HG03159 (cell line): ENCODE results near the gene RILPL1.
"Not testable (repeated sequence)": the region's sequence is repeated elsewhere in the genome, so short reads cannot be mapped to it uniquely, and the experiment has no call there.

Experiments used
- ATAC-seq: cut with Tn5 transposase; IDR thresholded peaks from one replicate; pipeline ENCODE4 v1.9.1; 2021; ENCODE audit warnings: mild to moderate bottlenecking, moderate library complexity; ENCODE audit not compliant: unreplicated experiment

Gene RILPL1

GRCh38 chr12:123435636-123436016 lies 97.9 kb downstream of the RILPL1 start:
- ATAC-seq: no peak

DNA sequence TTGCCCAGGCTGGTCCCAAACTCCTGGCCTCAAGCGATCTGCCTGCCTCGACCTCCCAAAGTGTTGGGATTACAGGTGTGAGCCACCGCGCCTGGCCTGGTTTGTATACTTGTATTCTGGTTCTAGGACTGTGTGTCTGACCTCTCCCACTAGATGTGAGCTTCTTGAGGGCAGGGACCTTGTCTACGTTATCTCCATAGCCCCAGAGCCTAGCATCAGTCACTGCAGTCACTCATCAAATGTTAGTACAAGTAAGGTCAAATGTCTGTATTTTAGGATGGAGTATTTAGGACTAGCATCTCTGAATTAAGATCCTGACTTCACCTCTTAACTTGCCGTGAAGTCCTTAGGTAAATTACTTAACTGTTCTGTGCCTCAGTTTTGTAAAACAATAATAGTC lies 99.9 kb downstream of the RILPL1 start:
- no peak for ATAC-seq

- not testable (repeated sequence) for ATAC-seq
Observed at GRCh38 chr12:123431951-123432817, 101.3 kb downstream of the RILPL1 start.

- ATAC-seq: not testable (repeated sequence)
Observed at GRCh38 chr12:123429101-123429500, 104.4 kb downstream of the RILPL1 start.

DNA sequence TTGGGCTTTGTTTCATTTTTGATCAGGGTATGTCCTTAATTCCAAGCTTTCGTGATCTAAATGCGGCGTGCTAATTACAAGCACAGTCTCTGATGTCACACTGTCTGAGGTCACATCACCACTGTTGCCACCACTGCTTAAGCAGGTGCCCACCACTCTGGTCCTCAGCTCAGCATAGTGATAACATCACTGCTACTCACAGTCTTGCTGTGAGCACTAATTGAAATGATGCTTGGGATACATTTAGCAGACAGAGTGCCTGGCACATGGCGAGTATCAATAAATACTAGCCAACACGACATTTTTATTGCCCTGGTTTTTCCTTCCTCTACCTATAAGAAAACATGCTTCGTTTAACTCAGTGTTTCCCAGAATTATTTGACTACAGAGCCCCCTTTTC lies 104.9 kb downstream of the RILPL1 start:
- ATAC-seq: no peak

DNA sequence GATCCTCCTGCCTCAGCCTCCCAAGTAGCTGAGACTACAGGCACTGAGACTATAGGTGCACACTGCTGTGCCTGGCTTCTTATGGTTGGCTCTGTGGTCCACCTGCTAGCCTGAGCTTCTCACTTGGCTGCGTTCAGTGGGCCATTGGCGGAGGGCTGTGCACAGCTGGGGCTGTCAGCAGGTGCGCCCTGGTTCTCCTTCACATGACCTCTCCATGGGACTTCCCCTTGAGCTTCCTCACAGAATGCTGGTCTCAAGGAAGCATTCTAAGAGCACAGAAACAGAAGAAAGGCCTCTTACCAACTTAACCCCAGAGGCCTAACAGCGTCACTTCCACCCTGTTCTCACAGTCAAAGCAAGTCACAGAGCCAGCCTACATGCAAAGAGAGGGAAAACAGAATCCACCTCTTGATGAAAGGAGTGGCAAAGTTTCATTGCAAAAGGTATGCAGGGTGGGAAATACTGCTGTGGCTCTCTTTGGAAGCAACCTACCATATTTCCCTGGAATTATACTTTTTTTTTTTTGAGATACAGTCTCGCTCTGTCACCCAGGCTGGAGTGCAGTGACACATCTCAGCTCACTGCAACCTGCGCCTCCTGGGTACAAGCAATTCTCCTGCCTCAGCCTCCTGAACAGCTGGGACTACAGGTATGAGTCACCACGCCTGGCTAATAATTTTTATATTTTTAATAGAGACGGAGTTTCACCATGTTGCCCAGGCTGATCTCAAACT lies 106.3 kb downstream of the RILPL1 start:
- ATAC-seq: peak; percentile 88

DNA sequence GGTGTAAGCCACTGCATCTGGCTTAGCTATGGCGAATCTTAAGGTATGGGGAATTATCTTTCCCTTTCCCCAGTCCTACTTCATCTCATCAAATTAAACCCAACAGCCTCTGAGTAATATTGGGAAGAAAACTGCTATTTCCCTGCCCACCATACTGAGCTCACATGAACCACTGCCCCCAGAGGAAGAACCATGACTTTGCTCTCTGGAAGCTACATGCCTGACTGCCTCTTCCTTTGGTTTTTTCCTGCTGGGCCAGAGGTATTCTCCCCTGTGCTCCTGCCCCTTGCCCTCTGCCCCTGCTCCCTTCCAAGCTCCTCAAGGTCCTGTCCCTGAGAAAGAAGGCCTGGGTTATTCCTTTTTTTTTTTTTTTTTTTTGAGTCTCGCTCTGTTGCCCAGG lies 112.2 kb downstream of the RILPL1 start:
- no peak for ATAC-seq
